ENCODE data around the gene CD82.

CD82 gene

DNA sequence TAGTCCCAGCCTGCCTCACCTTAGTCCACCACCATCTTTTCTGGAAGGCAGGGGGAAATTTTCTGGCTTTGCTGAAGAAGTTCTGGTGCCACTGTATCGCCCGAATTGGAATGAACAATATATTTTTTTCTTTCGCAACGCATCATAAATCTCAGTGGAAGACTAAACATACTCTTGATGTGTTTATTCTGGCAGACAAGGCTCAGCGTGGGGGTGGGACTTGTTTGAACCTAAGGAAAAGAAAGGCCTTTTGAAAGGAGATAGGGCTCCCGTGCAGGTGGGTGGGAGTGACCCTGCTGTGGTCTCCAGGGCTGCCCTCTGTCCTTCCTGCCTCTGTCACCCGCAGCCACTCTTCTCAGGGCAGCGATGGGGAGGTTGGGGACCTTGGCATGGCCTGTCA, 42.5 kb downstream of the CD82 start:
- Histone ChIP-seq H3K36me3 (ENCODE audit: insufficient read depth, low read depth, low read length) (no peaks in the 10 kb centered on the region), H3K9me3 (ENCODE audit: insufficient read depth, low read depth, low read length) (no peaks in the 10 kb centered on the region), H3K27me3 (ENCODE audit: insufficient read depth, low read length) (no peaks in the 10 kb centered on the region), H3K4me1 (ENCODE audit: insufficient read depth, low read length) (no peaks in the 10 kb centered on the region), H3K4me3 (ENCODE audit: low read length) (no peak overlapping the region), H3K27ac (ENCODE audit: low read length) (no peak overlapping the region), H3K9ac (ENCODE audit: low read depth, low read length) (no peak overlapping the region)

DNA sequence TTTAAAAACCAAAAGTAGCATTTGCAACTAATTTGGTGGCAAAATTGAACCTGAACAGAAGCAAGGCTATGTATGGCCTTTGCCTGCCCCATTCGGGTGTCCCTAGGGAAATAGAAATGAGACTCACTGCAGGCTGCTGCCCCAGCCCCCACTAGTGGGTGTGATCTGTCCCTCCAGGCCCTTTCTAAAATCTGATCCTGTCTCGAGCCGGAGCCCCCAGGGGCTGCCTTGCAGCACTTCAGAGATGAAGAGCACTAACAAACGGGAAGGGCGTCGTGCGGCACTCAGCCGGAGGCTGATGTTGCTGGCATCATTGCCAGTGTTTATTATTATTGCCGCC, 43.2 kb downstream of the CD82 start:
- Histone ChIP-seq H3K9me3 (ENCODE audit: insufficient read depth, low read depth, low read length) (no peaks in the 10 kb centered on the region), H3K27me3 (ENCODE audit: insufficient read depth, low read length) (no peaks in the 10 kb centered on the region), H3K9ac (ENCODE audit: low read depth, low read length) (no peak overlapping the region), H3K36me3 (ENCODE audit: insufficient read depth, low read depth, low read length) (no peaks in the 10 kb centered on the region), H3K4me3 (ENCODE audit: low read length) (no peak overlapping the region), H3K4me1 (ENCODE audit: insufficient read depth, low read length) (no peaks in the 10 kb centered on the region), H3K27ac (ENCODE audit: low read length) (no peak overlapping the region)

- no peaks in the 10 kb centered on the region for H3K4me1 ChIP-seq (ENCODE audit: insufficient read depth, low read length)
- no peak overlapping the region for H3K4me3 ChIP-seq (ENCODE audit: low read length)
- no peaks in the 10 kb centered on the region for H3K9me3 ChIP-seq (ENCODE audit: insufficient read depth, low read depth, low read length)
- no peaks in the 10 kb centered on the region for H3K36me3 ChIP-seq (ENCODE audit: insufficient read depth, low read depth, low read length)
- H3K27me3 ChIP-seq (ENCODE audit: insufficient read depth, low read length): no peaks in the 10 kb centered on the region
- no peak overlapping the region for H3K27ac ChIP-seq (ENCODE audit: low read length)
- no peak overlapping the region for H3K9ac ChIP-seq (ENCODE audit: low read depth, low read length)
These were observed 43.7 kb downstream of the CD82 start for GRCh38 chr11:44608991-44609782.

DNA sequence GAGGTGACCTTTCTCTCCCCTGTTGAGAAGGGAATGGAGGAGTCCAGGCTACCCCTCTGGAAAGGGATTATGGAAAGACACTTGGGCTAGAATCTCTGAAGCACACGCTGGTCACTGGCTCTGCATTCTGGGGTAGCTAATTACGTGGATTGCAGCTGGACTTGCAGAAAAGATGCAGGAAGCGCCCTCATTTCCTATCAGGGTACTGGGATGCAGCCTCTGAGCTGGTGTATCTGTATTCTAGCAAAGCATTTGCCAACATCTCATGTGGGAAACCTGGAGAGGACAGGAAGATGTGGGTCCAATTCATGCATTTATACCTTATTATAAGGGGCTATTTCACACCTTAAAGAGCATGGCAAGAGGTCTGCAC, 44.3 kb downstream of the CD82 start:
- Histone ChIP-seq H3K9me3 (ENCODE audit: insufficient read depth, low read depth, low read length) (no peaks in the 10 kb centered on the region), H3K27ac (ENCODE audit: low read length) (no peak overlapping the region), H3K4me1 (ENCODE audit: insufficient read depth, low read length) (no peaks in the 10 kb centered on the region), H3K4me3 (ENCODE audit: low read length) (no peak overlapping the region), H3K36me3 (ENCODE audit: insufficient read depth, low read depth, low read length) (no peaks in the 10 kb centered on the region), H3K27me3 (ENCODE audit: insufficient read depth, low read length) (no peaks in the 10 kb centered on the region), H3K9ac (ENCODE audit: low read depth, low read length) (no peak overlapping the region)

- no peaks in the 10 kb centered on the region for H3K9me3 ChIP-seq (ENCODE audit: insufficient read depth, low read depth, low read length)
- H3K36me3 ChIP-seq (ENCODE audit: insufficient read depth, low read depth, low read length): no peaks in the 10 kb centered on the region
- peaks cover 2% of the 10 kb centered on the region; the same call in 1 of the 2 replicates for H3K4me1 ChIP-seq (ENCODE audit: insufficient read depth, low read length)
- H3K27ac ChIP-seq (ENCODE audit: low read length): no peak overlapping the region
- H3K27me3 ChIP-seq (ENCODE audit: insufficient read depth, low read length): no peaks in the 10 kb centered on the region
- H3K9ac ChIP-seq (ENCODE audit: low read depth, low read length): no peak overlapping the region
- H3K4me3 ChIP-seq (ENCODE audit: low read length): no peak overlapping the region
These were observed 44.9 kb downstream of the CD82 start for GRCh38 chr11:44610186-44610955.

- H3K9ac ChIP-seq (ENCODE audit: low read depth, low read length): no peak overlapping the region
- H3K4me1 ChIP-seq (ENCODE audit: insufficient read depth, low read length): peaks cover 4% of the 10 kb centered on the region; the same call in 1 of the 2 replicates
- no peaks in the 10 kb centered on the region for H3K9me3 ChIP-seq (ENCODE audit: insufficient read depth, low read depth, low read length)
- H3K4me3 ChIP-seq (ENCODE audit: low read length): no peak overlapping the region
- H3K27me3 ChIP-seq (ENCODE audit: insufficient read depth, low read length): no peaks in the 10 kb centered on the region
- H3K36me3 ChIP-seq (ENCODE audit: insufficient read depth, low read depth, low read length): no peaks in the 10 kb centered on the region
- H3K27ac ChIP-seq (ENCODE audit: low read length): no peak overlapping the region
These were observed 45.6 kb downstream of the CD82 start for GRCh38 chr11:44611088-44611487.

DNA sequence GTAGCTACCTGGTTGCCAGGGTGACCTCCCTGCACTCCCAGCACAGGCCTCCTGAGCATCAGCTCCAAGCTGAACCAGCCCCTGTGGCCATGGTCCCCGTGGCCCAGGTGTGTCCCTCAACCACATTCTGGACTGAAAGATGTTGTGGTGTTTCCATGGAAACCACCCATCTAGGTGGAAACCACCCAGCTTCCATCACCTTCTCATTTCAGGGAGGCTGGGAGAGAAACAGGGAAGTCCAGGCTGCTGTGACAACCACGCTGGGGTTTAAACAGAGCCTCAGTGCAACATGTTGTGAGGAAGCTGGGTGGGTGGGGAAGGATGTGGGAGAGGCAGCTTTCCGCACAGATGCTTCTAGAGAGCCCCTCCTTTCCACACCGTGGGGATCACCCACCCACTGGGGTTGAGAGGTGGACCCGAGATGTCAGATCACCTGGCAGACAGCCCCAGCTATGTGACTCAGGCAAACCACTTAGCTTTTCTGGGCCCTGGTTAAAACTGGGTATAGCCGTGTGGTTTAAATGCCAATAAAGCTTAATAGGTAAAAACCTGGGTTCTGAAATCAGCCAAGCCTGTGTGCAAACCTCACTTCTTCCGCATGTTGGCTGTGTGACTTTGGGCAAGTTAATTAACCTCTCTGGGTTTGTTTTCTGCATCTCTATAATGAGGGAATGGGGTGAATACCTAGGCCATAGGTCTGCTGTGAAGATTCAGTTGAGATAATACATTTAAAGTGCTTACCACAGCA, 46.4 kb downstream of the CD82 start:
- no peaks in the 10 kb centered on the region for H3K9me3 ChIP-seq (ENCODE audit: insufficient read depth, low read depth, low read length)
- H3K4me1 ChIP-seq (ENCODE audit: insufficient read depth, low read length): peaks cover 4% of the 10 kb centered on the region; the same call in 1 of the 2 replicates
- H3K36me3 ChIP-seq (ENCODE audit: insufficient read depth, low read depth, low read length): no peaks in the 10 kb centered on the region
- H3K27me3 ChIP-seq (ENCODE audit: insufficient read depth, low read length): no peaks in the 10 kb centered on the region
- no peak overlapping the region for H3K9ac ChIP-seq (ENCODE audit: low read depth, low read length)
- H3K27ac ChIP-seq (ENCODE audit: low read length): no peak overlapping the region
- H3K4me3 ChIP-seq (ENCODE audit: low read length): no peak overlapping the region

DNA sequence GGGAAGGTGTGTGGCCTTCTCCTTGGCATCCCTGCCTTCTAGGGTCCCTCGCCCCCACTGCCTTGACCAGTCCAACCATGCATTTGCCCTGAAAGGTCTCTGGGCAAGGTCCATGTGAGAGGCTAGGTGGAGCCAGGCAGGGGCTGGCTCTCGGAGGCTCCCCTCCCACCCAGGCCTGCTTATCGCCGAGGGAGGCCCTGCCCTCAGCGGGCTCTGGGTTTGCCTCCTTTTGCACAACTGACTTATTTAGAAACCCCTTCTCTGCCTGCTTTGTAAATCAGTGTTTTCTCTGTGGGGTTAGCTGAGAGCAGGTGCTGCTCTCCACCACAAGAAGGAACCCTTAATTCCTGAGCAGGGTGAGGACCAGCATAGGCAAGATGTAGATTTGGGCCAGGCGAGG, 47.7 kb downstream of the CD82 start:
- H3K27ac ChIP-seq (ENCODE audit: low read length): no peak overlapping the region

GRCh38 chr11:44614281-44614775, 48.9 kb downstream of the CD82 start:
- H3K36me3 ChIP-seq (ENCODE audit: insufficient read depth, low read depth, low read length): no peaks in the 10 kb centered on the region
- H3K27me3 ChIP-seq (ENCODE audit: insufficient read depth, low read length): no peaks in the 10 kb centered on the region
- no peak overlapping the region for H3K27ac ChIP-seq (ENCODE audit: low read length)
- no peak overlapping the region for H3K4me3 ChIP-seq (ENCODE audit: low read length)
- peaks cover 4% of the 10 kb centered on the region; the same call in 1 of the 2 replicates for H3K4me1 ChIP-seq (ENCODE audit: insufficient read depth, low read length)
- H3K9me3 ChIP-seq (ENCODE audit: insufficient read depth, low read depth, low read length): no peaks in the 10 kb centered on the region
- H3K9ac ChIP-seq (ENCODE audit: low read depth, low read length): no peak overlapping the region

More for the DNA sequence above, 47.7 kb downstream of the CD82 start:
- Histone ChIP-seq H3K27me3 (ENCODE audit: insufficient read depth, low read length) (no peaks in the 10 kb centered on the region), H3K9ac (ENCODE audit: low read depth, low read length) (no peak overlapping the region), H3K36me3 (ENCODE audit: insufficient read depth, low read depth, low read length) (no peaks in the 10 kb centered on the region), H3K9me3 (ENCODE audit: insufficient read depth, low read depth, low read length) (no peaks in the 10 kb centered on the region), H3K4me1 (ENCODE audit: insufficient read depth, low read length) (peaks cover 4% of the 10 kb centered on the region; the same call in 1 of the 2 replicates), H3K4me3 (ENCODE audit: low read length) (no peak overlapping the region)

DNA sequence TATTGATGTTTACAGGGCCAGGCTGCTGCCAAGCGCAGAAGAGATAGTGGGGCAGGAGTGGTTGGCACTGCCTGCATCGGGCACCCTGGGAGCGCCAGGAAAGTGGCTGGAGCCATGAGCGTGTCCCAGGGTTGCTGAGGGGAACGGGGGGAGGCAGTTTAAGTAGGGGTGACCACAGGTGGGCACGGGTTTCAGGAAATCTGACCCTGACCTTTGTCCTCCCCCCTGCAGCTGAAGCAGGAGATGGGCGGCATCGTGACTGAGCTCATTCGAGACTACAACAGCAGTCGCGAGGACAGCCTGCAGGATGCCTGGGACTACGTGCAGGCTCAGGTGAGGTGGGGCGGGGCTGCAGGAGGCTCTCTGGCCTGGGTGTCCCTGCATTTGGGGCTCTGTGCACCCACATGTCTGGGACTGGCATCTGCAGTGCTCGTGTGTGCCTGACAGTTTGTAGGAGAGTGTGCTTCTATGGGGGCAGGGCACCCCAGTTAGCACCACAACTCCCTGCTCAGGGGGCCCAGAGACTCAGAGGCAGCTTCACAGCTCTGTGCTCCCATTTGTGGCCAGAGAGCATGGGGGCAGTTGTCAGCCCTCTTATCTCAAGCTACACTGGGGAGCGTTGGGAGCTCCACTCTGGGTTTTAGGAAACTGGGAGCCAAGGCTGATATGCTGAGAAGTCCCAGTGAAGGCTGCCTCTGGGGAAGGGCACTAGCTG, 49.7 kb downstream of the CD82 start:
- Histone ChIP-seq H3K9me3 (ENCODE audit: insufficient read depth, low read depth, low read length) (no peaks in the 10 kb centered on the region), H3K9ac (ENCODE audit: low read depth, low read length) (no peak overlapping the region), H3K4me3 (ENCODE audit: low read length) (no peak overlapping the region), H3K27ac (ENCODE audit: low read length) (no peak overlapping the region), H3K4me1 (ENCODE audit: insufficient read depth, low read length) (peaks cover 4% of the 10 kb centered on the region; the same call in 1 of the 2 replicates), H3K36me3 (ENCODE audit: insufficient read depth, low read depth, low read length) (no peaks in the 10 kb centered on the region), H3K27me3 (ENCODE audit: insufficient read depth, low read length) (no peaks in the 10 kb centered on the region)
